K562 (cell line): ENCODE data around the gene PPP1R9A. TPM values are rescaled to one million over a fixed set of nuclear protein-coding genes. Genes with fewer than 3 reads are reported as not detected.

Experiments
- ATAC-seq: fragments of 200-7000 bp; cut with Tn5 transposase; 3 replicates; pipeline ENCODE4 v1.9.1; 2020; ENCODE audit warnings: moderate library complexity
- BruUV-seq: library from RNA; stranded (reverse); fragments of 400-500 nt; replicated peaks from 2 replicates; lab custom pipeline; 2021; lab: Mats Ljungman, UMichigan
- CTCF ChIA-PET: fragments of 300-600 bp; formaldehyde crosslinking; extraction: SDS; loops from one replicate; lab custom pipeline; 2021; ENCODE audit warnings: low intra/inter-chr PET ratio; lab: Yijun Ruan, JAX
- POLR2A ChIA-PET: fragments of 300-600, 350-650 bp; sonication (Branson Sonifier 250); formaldehyde crosslinking; extraction: SDS; loops from one replicate; lab custom pipeline; 2021; ENCODE audit warnings: antibody characterized with exemption, inconsistent platforms; lab: Yijun Ruan, JAX
- DNase-seq, 4 experiments: peaks; one replicate each; pipeline versions ENCODE4 v3.0.0 to v3.0.0-alpha.2; 2011 to 2018; ENCODE audit warnings: low spot score in 3 of 4, mixed read lengths in 3 of 4; ENCODE audit errors: extremely low read depth in 1 of 4
- FAIRE-seq: peaks from 2 replicates; lab custom pipeline; 2011; peaks lifted over from hg19 to GRCh38; lab: Jason Lieb, UNC
- H2AFZ ChIP-seq: 2 replicates; pipeline ENCODE4 v1.6.0; 2011; ENCODE audit warnings: low read depth, low read length, control low read depth, inconsistent platforms
- H3K27ac ChIP-seq: fragments of 200-600 bp; 3 replicates; pipeline ENCODE4 v1.8.0; 2011; ENCODE audit warnings: low read depth, mild to moderate bottlenecking, control low read depth, inconsistent platforms, low read length, moderate library complexity, mixed read lengths; ENCODE audit errors: extremely low read depth
- H3K27me3 ChIP-seq, 2 experiments: fragments of 300-600 bp in 1 of 2; 2 replicates in 1 of 2; 3 replicates in 1 of 2; pipeline versions ENCODE4 v1.6.0 to v1.8.0; 2011; ENCODE audit warnings: inconsistent platforms in 2 of 2, low read length in 2 of 2, mild to moderate bottlenecking in 1 of 2, mixed read lengths in 1 of 2, moderate library complexity in 1 of 2; ENCODE audit not compliant: control insufficient read depth in 2 of 2, insufficient read depth in 2 of 2
- H3K36me3 ChIP-seq: fragments of 300-600 bp; 3 replicates; pipeline ENCODE4 v1.8.0; 2011; ENCODE audit warnings: mild to moderate bottlenecking, low read length, inconsistent platforms; ENCODE audit not compliant: control insufficient read depth, insufficient read depth
- H3K4me1 ChIP-seq, 2 experiments: fragments of 200-600 bp in 1 of 2; replicated peaks in 1 of 2; 2 replicates in 1 of 2; 3 replicates in 1 of 2; pipeline versions ENCODE4 v1.5.1 to v1.8.0; 2011; ENCODE audit warnings: inconsistent platforms in 2 of 2, low read length in 2 of 2, mild to moderate bottlenecking in 1 of 2, mixed read lengths in 1 of 2, moderate library complexity in 1 of 2; ENCODE audit not compliant: control insufficient read depth in 2 of 2, insufficient read depth in 2 of 2
- H3K4me2 ChIP-seq: 2 replicates; pipeline ENCODE4 v1.6.1; 2011; ENCODE audit warnings: low read length, control low read depth, inconsistent platforms, mixed read lengths; ENCODE audit not compliant: insufficient read depth
- H3K4me3 ChIP-seq: fragments of 200-600 bp; sonication (generic), shearing (Covaris generic); 2 replicates; pipeline ENCODE4 v1.5.1; 2016; ENCODE audit warnings: control low read depth, inconsistent platforms
- H3K79me2 ChIP-seq: fragments of 200-600 bp; 3 replicates; pipeline ENCODE4 v1.8.0; 2011; ENCODE audit warnings: low read length, inconsistent platforms; ENCODE audit not compliant: control insufficient read depth, insufficient read depth
- H3K9ac ChIP-seq, 2 experiments: 2 replicates each; pipeline versions ENCODE4 v1.6.0 to v1.6.1; 2011; ENCODE audit warnings: low read depth in 2 of 2, low read length in 2 of 2, control low read depth in 1 of 2, inconsistent platforms in 1 of 2, mild to moderate bottlenecking in 1 of 2, mixed read lengths in 1 of 2; ENCODE audit not compliant: insufficient read depth in 1 of 2
- H3K9me1 ChIP-seq: one replicate; pipeline ENCODE4 v1.6.0; 2011; ENCODE audit warnings: inconsistent platforms, mild to moderate bottlenecking, low read length, moderate library complexity; ENCODE audit not compliant: control insufficient read depth, insufficient read depth
- H3K9me3 ChIP-seq: replicated peaks from 2 replicates; pipeline ENCODE4 v1.5.1; 2011; ENCODE audit warnings: low read depth, low read length, inconsistent platforms; ENCODE audit not compliant: control insufficient read depth, insufficient read depth
- H4K20me1 ChIP-seq: replicated peaks from 2 replicates; pipeline ENCODE4 v1.6.1; 2011; ENCODE audit warnings: low read length, inconsistent platforms, mixed read lengths; ENCODE audit not compliant: control insufficient read depth, insufficient read depth
- CBX3 ChIP-seq, 2 experiments: IDR thresholded peaks; 1 replicate in 1 of 2; 2 replicates in 1 of 2; pipeline ENCODE4 v1.6.1; 2012; ENCODE audit warnings: inconsistent platforms in 2 of 2, low read length in 2 of 2, borderline replicate concordance in 1 of 2, control low read depth in 1 of 2
- MCM5 ChIP-seq: fragments of 450-650 bp; IDR thresholded peaks from 2 replicates; pipeline ENCODE4 v1.6.1; 2016; ENCODE audit warnings: low read depth
- MEF2D ChIP-seq: conservative IDR thresholded peaks from 2 replicates; pipeline ENCODE4 v1.6.1; 2016; ENCODE audit warnings: low read depth, missing genetic modification characterization, missing compliant biosample characterization
- NEUROD1 ChIP-seq: fragments of 150-350 bp; IDR thresholded peaks from 2 replicates; pipeline ENCODE4 v1.6.1; 2014; ENCODE audit warnings: borderline replicate concordance, low read length, low read depth; ENCODE audit not compliant: partially characterized antibody
- STAG1 ChIP-seq: sonication (generic); formaldehyde crosslinking; IDR thresholded peaks from 2 replicates; pipeline ENCODE4 v1.5.0; 2020; ENCODE audit warnings: missing genetic modification reagents, borderline replicate concordance
- WGBS: fragments of 100-300 bp; shearing (Covaris generic); methylation state at CpG from one replicate; pipeline ENCODE4 v1.1.6; 2016; ENCODE audit warnings: low coverage, mixed read lengths; ENCODE audit not compliant: insufficient coverage; ENCODE audit errors: missing lambda C conversion rate; 5-methylcytosine and 5-hydroxymethylcytosine counted together
- in situ Hi-C: fragments of 300-500 bp; cut with MboI; formaldehyde crosslinking; loops from 4 replicates; pipeline ENCODE4 v1.15.0; 2018; ENCODE audit warnings: inconsistent platforms, mixed read lengths
- intact Hi-C: fragments of 100-400 bp; cut with micrococcal nuclease; formaldehyde crosslinking; loops from 2 replicates; pipeline ENCODE4 v1.14.2; 2022
- polyA plus RNA-seq, 8 experiments: library from polyadenylated mRNA; depleted of rRNA in 4 of 8; stranded (reverse) in 5 of 8; unstranded in 3 of 8; fragments of >200 nt; fragmentation: Nextera tagmentation in 2 of 8; fragmentation: Illumina TruSeq in 1 of 8; extraction: Ambion mirVana in 2 of 8; extraction: Trizol in 1 of 8; gene quantifications; 2 replicates each; pipeline versions ENCODE4 v1.2.1 to v1.2.3, GENCODE V29; 2011 to 2014; ENCODE audit warnings: inconsistent platforms in 1 of 8, missing spikeins in 1 of 8
- total RNA-seq, 7 experiments: library from RNA; depleted of rRNA in 6 of 7; stranded (reverse); fragments of >200 nt in 6 of 7; fragmentation: Illumina TruSeq in 2 of 7; extraction: Trizol in 2 of 7; gene quantifications; 2 replicates each; pipeline versions ENCODE4 v1.2.1 to v1.2.3, GENCODE V29; 2011 to 2021; ENCODE audit warnings: low replicate concordance in 1 of 7
- TF ChIP-seq, protein P1 (sequence below): fragments of 250-450 bp; sonication (Bioruptor Pico); IDR thresholded peaks from 2 replicates; pipeline ENCODE4 v1.5.0; 2021; ENCODE audit warnings: mild to moderate bottlenecking, moderate library complexity
- TF ChIP-seq, protein P2 (sequence below): fragments of 450-650 bp; IDR thresholded peaks from 2 replicates; pipeline ENCODE4 v1.6.1; 2014; ENCODE audit warnings: low read depth, mild to moderate bottlenecking, moderate library complexity, borderline replicate concordance
- TF ChIP-seq, protein P3 (sequence below): fragments of 200-400 bp; formaldehyde crosslinking; IDR thresholded peaks from 2 replicates; pipeline ENCODE4 v1.6.1; 2017; ENCODE audit warnings: mild to moderate bottlenecking, low read depth, low read length, moderate library complexity
- TF ChIP-seq, protein P4 (sequence below): fragments of 250-450 bp; sonication (Bioruptor Pico); IDR thresholded peaks from 2 replicates; pipeline ENCODE4 v1.4.0; 2020; ENCODE audit warnings: mild to moderate bottlenecking, moderate library complexity

PPP1R9A gene
- total and polyA plus RNA-seq, 9 of the 15 experiments (the other 6 are each of a cell fraction or from before 2014, with no cell fraction given), result 0.24 TPM; not detected in 8

DNA sequence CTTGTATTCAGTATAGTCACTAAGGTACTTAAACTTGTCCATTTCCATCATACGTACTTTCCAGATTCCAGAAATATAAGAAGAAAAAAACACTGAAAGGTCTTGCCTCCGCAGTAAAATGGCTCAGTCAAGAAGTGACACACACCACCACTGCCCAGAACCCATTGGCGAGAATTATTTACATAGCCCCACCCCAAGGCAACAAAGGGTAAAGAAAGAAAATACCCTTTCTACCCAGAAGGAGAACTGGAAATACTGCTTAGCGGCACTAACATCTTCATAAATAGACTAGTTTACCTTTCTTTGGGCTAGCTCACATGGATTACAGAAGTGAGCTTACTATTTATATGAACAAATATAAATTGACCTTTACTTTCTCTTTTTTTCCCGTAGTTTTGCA lies 194.0 kb downstream of the PPP1R9A start (continued):
- TF ChIP-seq, protein P1, sequence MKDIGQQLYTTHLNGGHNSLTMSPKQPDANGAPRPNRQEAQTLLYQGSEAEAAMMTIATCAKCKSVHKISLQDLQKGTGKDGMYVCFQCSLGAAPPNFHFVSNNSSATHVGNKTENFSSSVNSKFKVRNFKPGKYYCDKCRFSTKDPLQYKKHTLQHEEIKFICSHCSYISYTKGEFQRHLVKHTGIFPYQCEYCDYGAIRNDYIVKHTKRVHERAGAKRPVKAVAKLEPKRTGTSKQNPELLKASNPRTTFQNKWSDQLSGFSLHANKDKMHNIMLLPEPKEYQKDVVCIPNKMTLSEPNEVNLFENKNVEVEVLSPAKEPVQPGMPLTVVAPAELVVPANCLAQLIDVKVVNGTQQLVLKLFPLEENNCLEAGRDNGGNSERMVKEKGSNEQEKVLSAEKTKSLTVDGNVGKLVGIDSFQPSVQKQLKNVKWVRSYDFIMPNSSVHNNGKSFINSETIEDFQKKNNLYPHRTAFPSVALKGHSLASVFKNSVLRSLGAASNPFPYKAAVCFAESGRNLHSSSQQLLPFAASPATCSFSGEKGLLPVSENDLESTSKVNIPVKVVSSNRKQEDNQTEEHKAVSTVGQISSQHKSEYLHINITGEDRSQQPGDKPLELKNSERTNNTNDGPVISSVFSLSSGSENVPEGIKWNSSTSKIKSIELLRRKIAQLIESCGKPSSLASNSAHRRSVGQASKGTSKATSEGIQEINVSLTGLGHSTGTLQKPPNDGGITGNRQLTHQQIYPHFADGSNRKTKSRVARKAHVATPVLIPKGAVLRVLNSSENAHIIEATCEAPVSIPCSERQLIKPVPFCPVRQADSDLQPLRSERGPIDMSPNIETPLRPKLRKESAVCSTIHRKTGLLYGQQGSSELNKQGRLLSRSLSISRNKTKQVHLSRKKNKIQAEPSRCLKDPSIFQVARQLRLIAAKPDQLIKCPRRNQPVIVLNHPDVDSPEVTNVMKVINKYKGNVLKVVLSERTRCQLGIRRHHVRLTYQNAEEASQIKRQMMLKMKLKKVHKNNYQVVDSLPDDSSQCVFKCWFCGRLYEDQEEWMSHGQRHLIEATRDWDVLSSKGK (CRISPR knock-in tag), result no peak
- no peak for TF ChIP-seq CBX3 (IDR thresholded peaks at IDR 0.05; ENCODE audit: borderline replicate concordance in 1 of 2, low read length in 2 of 2)

DNA sequence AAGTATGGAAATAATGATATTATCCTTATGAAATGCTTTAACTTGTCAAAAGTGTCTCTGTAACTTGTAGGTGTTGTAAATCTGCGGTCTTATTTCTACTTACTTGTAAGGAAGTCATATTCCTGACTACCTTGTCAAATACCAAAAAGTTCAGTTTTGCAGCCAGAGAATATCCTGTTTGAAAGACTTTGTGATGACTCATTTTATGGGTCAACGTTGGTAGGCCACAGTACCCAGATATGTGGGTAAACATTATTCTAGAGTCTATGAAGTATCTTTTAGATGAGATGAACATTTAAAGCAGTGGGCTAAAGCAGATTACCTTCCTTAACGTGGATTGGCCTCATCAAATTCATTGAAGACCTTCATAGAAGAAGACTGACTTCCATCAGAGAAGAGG lies 195.3 kb downstream of the PPP1R9A start:
- H3K79me2 ChIP-seq, result no peaks in the 10 kb centered on the region
- no peak overlapping the region for H2AFZ ChIP-seq
- H3K27ac ChIP-seq, result no peak overlapping the region
- H3K36me3 ChIP-seq, result no peaks in the 10 kb centered on the region
- no peak overlapping the region for H3K4me3 ChIP-seq
- WGBS, result 1% methylated on average over 3 of the region's 3 CpGs
- TF ChIP-seq, protein P2, sequence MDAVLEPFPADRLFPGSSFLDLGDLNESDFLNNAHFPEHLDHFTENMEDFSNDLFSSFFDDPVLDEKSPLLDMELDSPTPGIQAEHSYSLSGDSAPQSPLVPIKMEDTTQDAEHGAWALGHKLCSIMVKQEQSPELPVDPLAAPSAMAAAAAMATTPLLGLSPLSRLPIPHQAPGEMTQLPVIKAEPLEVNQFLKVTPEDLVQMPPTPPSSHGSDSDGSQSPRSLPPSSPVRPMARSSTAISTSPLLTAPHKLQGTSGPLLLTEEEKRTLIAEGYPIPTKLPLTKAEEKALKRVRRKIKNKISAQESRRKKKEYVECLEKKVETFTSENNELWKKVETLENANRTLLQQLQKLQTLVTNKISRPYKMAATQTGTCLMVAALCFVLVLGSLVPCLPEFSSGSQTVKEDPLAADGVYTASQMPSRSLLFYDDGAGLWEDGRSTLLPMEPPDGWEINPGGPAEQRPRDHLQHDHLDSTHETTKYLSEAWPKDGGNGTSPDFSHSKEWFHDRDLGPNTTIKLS, result no peak
- no peak for TF ChIP-seq MCM5
- TF ChIP-seq MEF2D (tag), result no peak
- TF ChIP-seq, protein P3, sequence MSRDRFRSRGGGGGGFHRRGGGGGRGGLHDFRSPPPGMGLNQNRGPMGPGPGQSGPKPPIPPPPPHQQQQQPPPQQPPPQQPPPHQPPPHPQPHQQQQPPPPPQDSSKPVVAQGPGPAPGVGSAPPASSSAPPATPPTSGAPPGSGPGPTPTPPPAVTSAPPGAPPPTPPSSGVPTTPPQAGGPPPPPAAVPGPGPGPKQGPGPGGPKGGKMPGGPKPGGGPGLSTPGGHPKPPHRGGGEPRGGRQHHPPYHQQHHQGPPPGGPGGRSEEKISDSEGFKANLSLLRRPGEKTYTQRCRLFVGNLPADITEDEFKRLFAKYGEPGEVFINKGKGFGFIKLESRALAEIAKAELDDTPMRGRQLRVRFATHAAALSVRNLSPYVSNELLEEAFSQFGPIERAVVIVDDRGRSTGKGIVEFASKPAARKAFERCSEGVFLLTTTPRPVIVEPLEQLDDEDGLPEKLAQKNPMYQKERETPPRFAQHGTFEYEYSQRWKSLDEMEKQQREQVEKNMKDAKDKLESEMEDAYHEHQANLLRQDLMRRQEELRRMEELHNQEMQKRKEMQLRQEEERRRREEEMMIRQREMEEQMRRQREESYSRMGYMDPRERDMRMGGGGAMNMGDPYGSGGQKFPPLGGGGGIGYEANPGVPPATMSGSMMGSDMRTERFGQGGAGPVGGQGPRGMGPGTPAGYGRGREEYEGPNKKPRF, result no peak
- TF ChIP-seq NEUROD1, result no peak
- TF ChIP-seq STAG1 (CRISPR knock-in tag), result no peak
- TF ChIP-seq, protein P4, sequence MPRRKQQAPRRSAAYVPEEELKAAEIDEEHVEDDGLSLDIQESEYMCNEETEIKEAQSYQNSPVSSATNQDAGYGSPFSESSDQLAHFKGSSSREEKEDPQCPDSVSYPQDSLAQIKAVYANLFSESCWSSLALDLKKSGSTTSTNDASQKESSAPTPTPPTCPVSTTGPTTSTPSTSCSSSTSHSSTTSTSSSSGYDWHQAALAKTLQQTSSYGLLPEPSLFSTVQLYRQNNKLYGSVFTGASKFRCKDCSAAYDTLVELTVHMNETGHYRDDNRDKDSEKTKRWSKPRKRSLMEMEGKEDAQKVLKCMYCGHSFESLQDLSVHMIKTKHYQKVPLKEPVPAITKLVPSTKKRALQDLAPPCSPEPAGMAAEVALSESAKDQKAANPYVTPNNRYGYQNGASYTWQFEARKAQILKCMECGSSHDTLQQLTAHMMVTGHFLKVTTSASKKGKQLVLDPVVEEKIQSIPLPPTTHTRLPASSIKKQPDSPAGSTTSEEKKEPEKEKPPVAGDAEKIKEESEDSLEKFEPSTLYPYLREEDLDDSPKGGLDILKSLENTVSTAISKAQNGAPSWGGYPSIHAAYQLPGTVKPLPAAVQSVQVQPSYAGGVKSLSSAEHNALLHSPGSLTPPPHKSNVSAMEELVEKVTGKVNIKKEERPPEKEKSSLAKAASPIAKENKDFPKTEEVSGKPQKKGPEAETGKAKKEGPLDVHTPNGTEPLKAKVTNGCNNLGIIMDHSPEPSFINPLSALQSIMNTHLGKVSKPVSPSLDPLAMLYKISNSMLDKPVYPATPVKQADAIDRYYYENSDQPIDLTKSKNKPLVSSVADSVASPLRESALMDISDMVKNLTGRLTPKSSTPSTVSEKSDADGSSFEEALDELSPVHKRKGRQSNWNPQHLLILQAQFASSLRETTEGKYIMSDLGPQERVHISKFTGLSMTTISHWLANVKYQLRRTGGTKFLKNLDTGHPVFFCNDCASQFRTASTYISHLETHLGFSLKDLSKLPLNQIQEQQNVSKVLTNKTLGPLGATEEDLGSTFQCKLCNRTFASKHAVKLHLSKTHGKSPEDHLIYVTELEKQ, result no peak
- no peak overlapping the region for H3K4me2 ChIP-seq
- in situ Hi-C loops, result no loop called here
- ATAC-seq (no peak), FAIRE-seq (no peak), DNase-seq (no peak)
- no peaks in the 10 kb centered on the region for H3K4me1 ChIP-seq
- no peaks in the 10 kb centered on the region for H3K9me1 ChIP-seq
- BruUV-seq, result no TSS peak
- H3K9ac ChIP-seq, result no peak overlapping the region
- no peaks in the 10 kb centered on the region for H4K20me1 ChIP-seq
- intact Hi-C loops, result no loop called here
- POLR2A ChIA-PET, result no interaction called here
- H3K9me3 ChIP-seq, result no peaks in the 10 kb centered on the region; the same call in none of the 2 replicates
- CTCF ChIA-PET, result no interaction called here
- no peaks in the 10 kb centered on the region for H3K27me3 ChIP-seq
